SK-N-SH treated with all-trans-retinoic acid at 6 μM for 48 hours (cell line): ENCODE results near the gene GFI1.

Experiments used
- CREB5 ChIP-seq: fragments of 250-450 bp; sonication (Bioruptor Pico); IDR thresholded peaks from 2 replicates; pipeline ENCODE4 v1.5.1; 2020; ENCODE audit warnings: low read depth, mild to moderate bottlenecking, moderate library complexity
- CSRNP3 ChIP-seq: fragments of 250-450 bp; sonication (Bioruptor Pico); IDR thresholded peaks from 2 replicates; pipeline ENCODE4 v1.5.1; 2021; ENCODE audit warnings: mild to moderate bottlenecking, moderate library complexity
- PATZ1 ChIP-seq: fragments of 250-450 bp; sonication (Bioruptor Pico); IDR thresholded peaks from 2 replicates; pipeline ENCODE4 v1.8.0; 2020; ENCODE audit warnings: mild to moderate bottlenecking, moderate library complexity, borderline replicate concordance
- PPARA ChIP-seq: fragments of 250-450 bp; sonication (Bioruptor Pico); IDR thresholded peaks from 2 replicates; pipeline ENCODE4 v1.5.0; 2020; ENCODE audit warnings: mild to moderate bottlenecking, borderline replicate concordance
- RARB ChIP-seq: fragments of 250-450 bp; sonication (Bioruptor Pico); IDR thresholded peaks from 2 replicates; pipeline ENCODE4 v1.8.0; 2021; ENCODE audit warnings: mild to moderate bottlenecking, moderate library complexity
- TCF4 ChIP-seq: fragments of 250-450 bp; sonication (Bioruptor Pico); IDR thresholded peaks from 2 replicates; pipeline ENCODE4 v1.8.0; 2021; ENCODE audit warnings: mild to moderate bottlenecking, moderate library complexity, borderline replicate concordance
- ZFP3 ChIP-seq: fragments of 250-450 bp; sonication (Bioruptor Pico); IDR thresholded peaks from 2 replicates; pipeline ENCODE4 v1.5.0; 2020; ENCODE audit warnings: mild to moderate bottlenecking, moderate library complexity
- ZFP30 ChIP-seq: fragments of 450-650 bp; formaldehyde crosslinking; IDR thresholded peaks from 2 replicates; pipeline ENCODE4 v1.5.0; 2022; ENCODE audit warnings: mild to moderate bottlenecking, moderate library complexity
- ZNF8 ChIP-seq: fragments of 450-650 bp; formaldehyde crosslinking; IDR thresholded peaks from 2 replicates; pipeline ENCODE4 v1.5.0; 2020; ENCODE audit warnings: mild to moderate bottlenecking, moderate library complexity
- TF ChIP-seq, protein P1 (sequence below): fragments of 250-450 bp; sonication (Bioruptor Pico); IDR thresholded peaks from 2 replicates; pipeline ENCODE4 v1.8.0; 2021; ENCODE audit warnings: low read depth, mild to moderate bottlenecking, moderate library complexity, borderline replicate concordance

GRCh38 chr1:92476071-92476631, 10.6 kb downstream of the GFI1 start:
- TF ChIP-seq CSRNP3 (CRISPR knock-in tag) (no peak), ZFP30 (CRISPR knock-in tag) (no peak), CREB5 (CRISPR knock-in tag) (no peak), ZFP3 (CRISPR knock-in tag) (no peak), PATZ1 (no peak), RARB (CRISPR knock-in tag) (no peak), TCF4 (CRISPR knock-in tag) (no peak), ZNF8 (CRISPR knock-in tag) (no peak), PPARA (CRISPR knock-in tag) (no peak)
- TF ChIP-seq, protein P1, sequence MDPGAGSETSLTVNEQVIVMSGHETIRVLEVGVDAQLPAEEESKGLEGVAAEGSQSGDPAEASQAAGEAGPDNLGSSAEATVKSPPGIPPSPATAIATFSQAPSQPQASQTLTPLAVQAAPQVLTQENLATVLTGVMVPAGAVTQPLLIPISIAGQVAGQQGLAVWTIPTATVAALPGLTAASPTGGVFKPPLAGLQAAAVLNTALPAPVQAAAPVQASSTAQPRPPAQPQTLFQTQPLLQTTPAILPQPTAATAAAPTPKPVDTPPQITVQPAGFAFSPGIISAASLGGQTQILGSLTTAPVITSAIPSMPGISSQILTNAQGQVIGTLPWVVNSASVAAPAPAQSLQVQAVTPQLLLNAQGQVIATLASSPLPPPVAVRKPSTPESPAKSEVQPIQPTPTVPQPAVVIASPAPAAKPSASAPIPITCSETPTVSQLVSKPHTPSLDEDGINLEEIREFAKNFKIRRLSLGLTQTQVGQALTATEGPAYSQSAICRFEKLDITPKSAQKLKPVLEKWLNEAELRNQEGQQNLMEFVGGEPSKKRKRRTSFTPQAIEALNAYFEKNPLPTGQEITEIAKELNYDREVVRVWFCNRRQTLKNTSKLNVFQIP (CRISPR knock-in tag), result no peak
